GM10248 (cell line): ENCODE measurements around the gene DDX54.
A peak's percentile ranks its signal among the peaks of the same experiment; 100 is the strongest.

Experiments used
- CTCF ChIA-PET: fragments of 300-600 bp; sonication (Branson Sonifier 250); formaldehyde crosslinking; extraction: SDS; loops from one replicate; lab custom pipeline; 2021; ENCODE audit warnings: antibody characterized with exemption; lab: Yijun Ruan, JAX
- POLR2A ChIA-PET: fragments of 350-650 bp; sonication (Branson Sonifier 250); formaldehyde crosslinking; extraction: SDS; loops from one replicate; lab custom pipeline; 2020; ENCODE audit warnings: antibody characterized with exemption; lab: Yijun Ruan, JAX
- DNase-seq: peaks from one replicate; pipeline ENCODE4 v3.0.0; 2012; ENCODE audit errors: extremely low spot score
- CTCF ChIP-seq: IDR thresholded peaks from 2 replicates; pipeline ENCODE4 v1.5.1; 2012; ENCODE audit warnings: mild to moderate bottlenecking, low read depth; ENCODE audit errors: extremely low read depth, missing control alignments, control extremely low read depth

DDX54 gene

GRCh38 chr12:113191227-113191626 lies 5.9 kb upstream of the DDX54 start:
- ChIA-PET CTCF (interaction anchor here (1.0 to 3.2 kb wide), 2 partner anchors 10 to 17 kb away, joined by 3 to 13 read pairs; no protein-coding TSS in a partner anchor), POLR2A (no interaction called here)
- TF ChIP-seq CTCF: no peak
- DNase-seq: no peak

- POLR2A ChIA-PET: no interaction called here
- no peak for TF ChIP-seq CTCF
- DNase-seq: no peak
- CTCF ChIA-PET: interaction anchor here (1.0 to 3.2 kb wide), 2 partner anchors 11 to 17 kb away, joined by 3 to 13 read pairs; no protein-coding TSS in a partner anchor
These were observed 5.5 kb upstream of the DDX54 start for GRCh38 chr12:113190761-113191160.

GRCh38 chr12:113189361-113189760 lies 4.1 kb upstream of the DDX54 start:
- no peak for TF ChIP-seq CTCF
- CTCF ChIA-PET: interaction anchor here (0.9 to 3.2 kb wide), 2 partner anchors 16 to 235 kb away, joined by 3 to 13 read pairs; no protein-coding TSS in a partner anchor
- DNase-seq: no peak
- POLR2A ChIA-PET: no interaction called here

GRCh38 chr12:113186666-113187325 lies 1.5 kb upstream of the DDX54 start:
- ChIA-PET CTCF (interaction anchor here (0.9 to 3.5 kb wide), 7 partner anchors 8 to 194 kb away, joined by 3 to 23 read pairs (median 6); no protein-coding TSS in a partner anchor), POLR2A (interaction anchor here (1.0 to 1.2 kb wide), 2 partner anchors 35 to 46 kb away, joined by 3 read pairs; no protein-coding TSS in a partner anchor)
- no peak for TF ChIP-seq CTCF
- DNase-seq: no peak

GRCh38 chr12:113186033-113186365 lies 721 bp upstream of the DDX54 start:
- TF ChIP-seq CTCF: no peak
- DNase-seq: no peak
- CTCF ChIA-PET: interaction anchor here (0.8 to 3.5 kb wide), 6 partner anchors 9 to 225 kb away, joined by 3 to 23 read pairs (median 4); no protein-coding TSS in a partner anchor
- POLR2A ChIA-PET: interaction anchor here (0.7 to 2.4 kb wide), 5 partner anchors 36 to 260 kb away, joined by 3 to 7 read pairs (median 3); partner anchors contain the start of gene TPCN1

GRCh38 chr12:113184900-113185179 lies 438 bp downstream of the DDX54 start:
- no peak for TF ChIP-seq CTCF
- DNase-seq: peak; percentile 93
- ChIA-PET POLR2A (interaction anchor here (0.7 to 2.4 kb wide), 3 partner anchors 37 to 841 kb away, joined by 3 to 7 read pairs (median 4); partner anchors contain the start of gene TPCN1), CTCF (interaction anchor here (1.2 to 3.5 kb wide), 4 partner anchors 10 to 224 kb away, joined by 3 to 15 read pairs (median 7); no protein-coding TSS in a partner anchor)
